Right kidney (tissue), 1 donor: ENCODE results near the gene PLXNA2.

Experiments used
- DNase-seq: peaks from one replicate; pipeline ENCODE4 v3.0.0-alpha.2; 2016

Gene PLXNA2

DNA sequence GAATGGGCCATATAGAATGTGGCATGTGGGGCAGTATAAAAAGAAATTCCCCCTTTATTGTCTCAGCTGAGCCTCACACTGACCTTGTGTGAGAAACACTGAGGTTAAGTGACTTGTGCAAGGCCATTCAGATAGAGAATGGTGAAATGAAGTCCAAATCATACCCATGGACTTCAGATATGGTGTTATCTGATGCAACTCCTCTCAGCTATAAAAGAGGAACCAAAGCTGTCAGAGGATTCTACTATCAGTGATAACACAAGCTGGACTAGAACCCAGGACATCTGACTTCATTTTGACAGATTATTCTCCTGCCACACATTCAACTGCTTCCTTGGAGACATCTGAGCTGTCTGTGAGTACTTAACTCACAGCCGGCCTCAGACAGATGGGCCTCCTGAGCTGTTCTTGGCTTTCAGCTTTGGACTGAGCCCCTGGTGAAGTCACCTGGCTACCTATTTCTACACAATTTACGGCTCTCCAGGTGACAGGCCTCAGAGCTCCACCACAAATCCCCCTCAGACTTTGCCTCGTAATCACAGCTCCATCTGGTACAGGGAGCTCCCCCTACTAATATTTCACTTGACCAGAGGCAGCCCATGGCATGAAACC lies 104.6 kb downstream of the PLXNA2 start:
- DNase-seq = no peak

DNA sequence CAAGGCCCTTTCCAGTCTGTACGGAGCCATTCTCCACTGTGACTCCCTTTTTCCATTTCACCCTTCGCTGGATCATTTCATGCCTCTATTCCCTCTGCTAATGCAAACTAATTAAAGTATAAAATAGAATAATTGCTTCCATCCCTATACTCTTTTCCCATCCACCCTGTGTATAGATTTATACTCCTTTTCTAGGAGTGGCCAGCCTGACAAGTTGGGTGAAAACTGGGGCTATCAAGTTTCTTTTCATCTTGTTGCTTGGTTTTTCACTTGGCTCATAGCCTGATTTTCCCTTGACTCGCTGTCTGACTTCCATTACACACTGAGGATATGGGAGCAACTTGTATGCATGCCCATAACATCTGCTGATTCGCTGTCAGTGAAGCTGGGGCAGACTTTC lies 107.0 kb downstream of the PLXNA2 start:
- DNase-seq = no peak

DNA sequence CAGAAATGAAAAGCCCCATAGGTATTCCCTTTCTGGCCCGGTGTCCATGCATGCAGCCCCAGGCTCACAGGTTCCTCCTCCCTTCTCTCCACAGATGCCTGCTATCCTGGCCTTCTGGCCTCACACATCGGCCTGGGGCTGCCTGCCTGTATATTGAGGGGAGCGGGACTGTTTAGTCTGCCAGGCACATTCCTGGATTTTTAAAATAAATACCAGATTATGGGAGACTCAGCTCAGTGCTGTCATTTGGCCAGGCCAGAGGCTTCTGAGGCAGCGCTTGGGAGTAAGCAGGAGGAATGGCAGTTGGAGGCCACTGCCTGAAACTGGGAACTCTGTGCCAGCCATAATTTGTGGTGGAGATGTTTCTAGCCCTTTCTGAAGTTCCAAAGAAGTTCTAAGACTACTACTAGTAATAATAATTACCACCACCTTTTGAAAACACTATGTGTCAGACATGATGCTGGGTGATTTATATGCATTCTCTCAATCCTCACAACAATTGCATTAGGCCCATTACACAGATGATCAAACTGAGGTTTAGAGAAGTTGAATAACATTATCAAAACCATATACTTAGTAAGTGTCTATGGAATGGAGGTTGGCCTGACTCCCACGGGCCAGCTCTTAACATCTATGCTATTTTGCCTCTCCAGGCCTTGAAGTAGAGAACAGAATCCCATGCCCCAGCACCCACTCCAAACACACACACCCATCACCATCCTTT lies 107.6 kb downstream of the PLXNA2 start:
- DNase-seq = no peak

DNA sequence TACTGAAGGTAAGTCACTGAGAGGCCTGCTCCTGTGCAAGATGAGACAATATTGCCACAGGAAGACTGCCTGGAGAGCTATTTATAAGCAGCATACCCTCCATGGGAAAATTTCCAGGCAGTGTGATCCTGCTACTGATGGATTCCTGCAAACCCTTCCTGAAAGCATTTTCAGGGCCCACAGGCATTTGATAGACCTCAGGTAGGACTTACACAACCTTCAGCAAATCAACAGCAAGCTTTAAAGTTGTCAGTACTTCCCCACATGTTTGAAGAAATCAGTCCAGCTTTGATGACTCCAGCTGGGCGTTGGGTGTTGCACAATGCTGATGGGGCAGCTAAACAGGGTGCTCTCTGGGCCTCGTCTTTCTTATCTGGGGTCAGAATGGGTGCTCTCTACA lies 108.8 kb downstream of the PLXNA2 start:
- no peak for DNase-seq

DNA sequence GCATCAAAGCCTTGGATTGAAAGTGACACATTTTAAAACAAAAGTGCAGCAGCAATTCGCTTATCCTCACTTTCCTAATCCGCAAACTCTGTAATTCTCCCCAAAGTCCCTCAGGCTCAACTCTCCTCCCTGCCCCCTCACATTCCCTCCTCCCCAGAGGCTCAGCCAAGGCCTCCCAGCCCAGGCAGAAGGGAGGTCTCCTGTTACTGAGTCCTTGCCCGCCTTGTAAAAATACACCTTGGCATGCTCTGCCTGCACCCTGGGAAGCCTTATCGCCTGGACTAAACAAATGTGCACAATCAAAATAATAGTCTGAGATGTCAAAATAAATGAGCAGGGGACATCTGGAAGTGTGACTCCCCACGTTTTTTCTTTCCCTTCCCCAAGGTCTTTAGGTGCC lies 109.7 kb downstream of the PLXNA2 start:
- DNase-seq = no peak

DNA sequence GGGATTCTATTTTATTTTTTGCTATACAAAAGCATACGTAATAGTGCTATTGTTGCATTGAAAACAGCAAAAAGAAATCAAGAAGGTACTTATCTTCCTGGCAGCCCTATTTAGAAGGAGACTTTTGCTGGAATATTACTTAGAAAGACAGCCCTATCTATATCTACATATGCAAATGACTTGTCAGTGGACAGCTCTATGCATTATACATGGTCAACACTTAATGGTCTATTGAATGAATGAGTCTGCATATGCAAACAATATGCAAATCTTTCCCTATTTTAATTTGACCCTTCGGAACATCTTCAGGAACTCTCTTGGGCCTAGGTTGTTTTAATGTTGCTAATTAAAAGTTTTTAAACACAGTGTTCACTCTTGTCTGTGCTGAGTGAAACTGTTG lies 110.8 kb downstream of the PLXNA2 start:
- no peak for DNase-seq

DNA sequence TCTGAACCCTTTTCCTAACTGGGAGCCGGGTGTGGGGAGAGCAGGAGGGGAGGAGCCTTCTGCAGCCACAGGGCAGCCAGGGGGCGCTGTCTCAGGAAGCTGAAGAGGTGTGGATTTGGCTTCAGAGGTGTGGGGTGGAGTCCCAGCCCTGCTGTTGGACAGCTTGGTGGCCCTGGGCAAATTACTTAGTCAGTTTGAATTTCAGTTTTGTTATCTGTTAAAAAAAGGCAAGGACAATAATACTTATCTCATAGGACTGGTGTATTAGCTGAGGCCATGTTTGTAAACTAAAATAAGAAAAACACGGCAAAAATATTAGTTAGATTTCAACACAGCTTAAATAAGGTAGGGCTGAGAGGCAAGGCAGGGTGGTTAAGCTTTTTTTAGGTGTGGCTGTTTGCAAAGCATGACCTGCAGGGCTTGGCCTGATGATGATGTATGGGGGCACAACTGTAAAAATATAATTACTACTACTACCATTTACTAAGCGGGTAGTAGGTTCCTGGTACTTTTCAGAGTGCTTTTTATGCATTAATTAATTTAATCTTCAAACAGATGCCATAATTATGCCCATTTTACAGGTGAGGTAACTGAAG lies 111.8 kb downstream of the PLXNA2 start:
- no peak for DNase-seq

DNA sequence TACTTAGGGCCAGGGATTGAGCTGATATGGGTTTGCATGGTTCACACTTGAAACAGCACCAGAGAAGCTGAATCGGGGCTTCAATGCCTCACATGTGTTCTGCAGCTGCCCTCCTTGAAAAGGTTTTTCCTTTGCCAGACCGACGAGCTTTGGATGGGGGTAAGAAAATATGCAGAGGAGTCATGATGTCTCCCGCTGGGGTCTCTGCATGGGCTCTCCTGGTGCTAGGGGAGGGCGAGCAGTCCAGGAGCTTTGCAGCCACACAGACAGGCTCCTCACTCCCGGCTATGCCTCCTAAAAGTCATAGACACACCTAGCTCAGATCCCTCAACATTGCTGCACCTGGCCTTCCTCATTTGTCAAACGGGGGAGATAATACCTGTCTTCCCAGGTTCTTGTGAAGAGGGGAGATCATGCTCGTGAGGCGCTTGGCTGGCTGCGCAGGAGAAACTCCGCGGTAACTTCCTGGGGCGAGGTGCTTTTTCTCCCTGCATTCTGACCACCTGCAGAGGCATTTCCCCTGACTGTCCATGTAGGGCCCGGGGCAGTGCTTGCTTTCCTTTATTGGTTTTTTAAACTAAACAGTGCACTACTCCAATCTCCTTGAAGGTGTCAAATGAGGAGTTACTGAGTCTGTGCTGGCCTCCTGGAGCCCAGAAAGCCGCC lies 112.4 kb downstream of the PLXNA2 start:
- peak; percentile 65 for DNase-seq

DNA sequence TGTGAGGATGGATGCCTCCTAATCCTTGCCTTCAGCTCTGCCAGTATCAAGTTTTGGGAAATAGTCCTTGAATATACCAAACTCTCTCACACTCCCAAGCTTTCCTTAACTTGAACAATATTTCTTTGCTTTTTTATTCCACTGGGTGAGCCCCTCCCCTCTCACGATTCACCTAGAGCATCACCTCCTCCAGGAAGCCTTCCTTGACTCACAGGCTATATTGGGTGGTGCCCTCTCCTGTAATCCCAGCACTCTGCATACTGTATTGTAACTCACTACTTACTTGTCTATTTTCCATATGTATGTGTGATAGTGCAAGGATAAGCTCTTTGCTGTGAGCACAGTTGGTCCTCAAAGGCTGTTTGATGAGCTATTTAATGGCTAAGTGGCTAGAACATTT lies 114.7 kb downstream of the PLXNA2 start:
- DNase-seq = no peak

DNA sequence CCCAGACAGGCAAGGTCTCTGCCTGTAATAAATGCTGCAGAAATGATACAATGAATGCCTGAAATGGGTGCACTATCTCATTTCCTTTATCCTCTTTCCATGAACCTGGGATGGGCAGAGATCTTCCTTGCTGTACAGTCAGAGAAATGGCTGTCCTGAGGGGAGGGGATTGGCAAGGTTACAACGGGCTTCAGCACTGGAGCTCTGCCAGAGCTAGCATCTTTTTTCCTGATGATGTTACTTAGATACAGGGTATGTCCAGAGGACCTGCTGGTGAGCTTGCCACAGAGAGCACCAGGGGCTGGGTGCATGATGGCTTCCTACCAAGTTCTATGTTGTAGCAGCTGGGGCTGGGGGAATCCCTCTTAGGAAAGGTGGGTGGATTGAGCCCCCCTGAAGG lies 115.1 kb downstream of the PLXNA2 start:
- DNase-seq = no peak

DNA sequence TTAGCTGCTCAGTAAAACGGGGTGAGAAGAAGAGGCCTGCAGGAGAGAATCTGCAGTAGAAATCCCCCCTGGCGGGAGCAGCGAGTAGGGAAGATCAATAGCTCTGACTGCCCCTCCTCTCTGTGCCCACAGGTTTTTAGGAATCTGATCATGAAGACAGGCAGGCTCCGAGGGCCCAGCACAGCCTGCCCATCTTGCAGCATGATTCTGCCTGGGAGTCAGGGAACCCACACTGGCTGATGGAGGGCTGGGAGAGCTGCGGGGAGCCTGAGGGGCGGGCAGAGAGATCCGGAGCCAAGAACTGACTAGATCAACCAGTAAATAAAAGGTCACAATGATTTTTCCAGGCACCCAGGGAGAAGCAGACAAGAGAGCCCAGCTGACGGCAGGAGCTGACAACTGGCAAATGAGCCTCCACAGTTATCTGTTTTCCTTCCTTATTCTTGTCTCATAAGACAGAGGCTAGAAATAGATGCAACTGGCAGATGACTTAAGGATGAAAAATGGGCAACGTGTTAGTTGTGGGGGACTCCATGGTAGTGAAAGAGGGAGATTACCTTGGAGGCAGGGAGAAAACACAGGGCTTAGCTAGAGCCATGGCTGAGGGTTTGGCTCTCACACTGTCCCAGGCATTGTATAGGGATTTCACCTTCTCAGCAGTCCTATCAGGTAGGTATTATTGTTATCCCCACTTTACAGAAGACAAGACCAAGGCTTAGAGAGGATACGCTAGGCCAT lies 116.2 kb downstream of the PLXNA2 start:
- no peak for DNase-seq

DNA sequence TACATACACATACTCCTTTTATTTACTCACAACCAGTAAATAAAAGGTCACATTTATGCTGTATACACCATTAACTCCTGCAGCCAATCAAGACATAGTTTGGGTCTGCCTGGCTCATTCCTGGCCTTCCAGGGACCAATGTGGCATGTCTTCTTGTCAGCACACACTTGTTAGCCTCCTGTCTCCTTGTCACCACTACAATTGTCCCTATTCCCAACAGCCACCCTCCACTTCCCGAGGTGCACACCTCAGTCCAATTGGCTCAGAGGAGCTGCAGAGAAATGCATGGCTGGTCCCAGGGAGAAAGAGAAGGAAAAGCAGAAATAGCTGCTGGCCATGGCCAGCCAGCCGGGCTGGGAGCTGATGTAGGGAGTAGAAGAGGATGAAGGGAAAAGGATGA lies 116.9 kb downstream of the PLXNA2 start:
- DNase-seq = no peak

DNA sequence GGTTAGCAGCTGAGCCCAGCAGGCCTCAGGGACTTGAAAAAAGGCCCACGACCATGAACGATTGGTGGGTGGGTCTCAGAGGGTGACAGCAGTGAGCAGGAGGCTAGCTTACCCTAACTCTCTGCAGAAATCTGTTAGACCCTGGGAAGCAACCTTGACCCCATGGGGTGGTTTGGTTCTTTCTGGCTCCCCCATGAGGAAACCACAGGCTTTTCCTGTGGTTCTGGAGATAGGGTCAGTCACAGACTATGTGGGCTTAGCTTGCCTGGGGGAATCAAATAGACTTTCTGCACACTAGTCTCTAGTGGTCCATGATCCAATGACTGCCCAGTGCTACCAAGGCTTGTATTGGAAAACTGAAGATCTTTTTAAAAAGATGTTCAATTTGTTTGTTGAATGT lies 118.1 kb downstream of the PLXNA2 start:
- DNase-seq = no peak

DNA sequence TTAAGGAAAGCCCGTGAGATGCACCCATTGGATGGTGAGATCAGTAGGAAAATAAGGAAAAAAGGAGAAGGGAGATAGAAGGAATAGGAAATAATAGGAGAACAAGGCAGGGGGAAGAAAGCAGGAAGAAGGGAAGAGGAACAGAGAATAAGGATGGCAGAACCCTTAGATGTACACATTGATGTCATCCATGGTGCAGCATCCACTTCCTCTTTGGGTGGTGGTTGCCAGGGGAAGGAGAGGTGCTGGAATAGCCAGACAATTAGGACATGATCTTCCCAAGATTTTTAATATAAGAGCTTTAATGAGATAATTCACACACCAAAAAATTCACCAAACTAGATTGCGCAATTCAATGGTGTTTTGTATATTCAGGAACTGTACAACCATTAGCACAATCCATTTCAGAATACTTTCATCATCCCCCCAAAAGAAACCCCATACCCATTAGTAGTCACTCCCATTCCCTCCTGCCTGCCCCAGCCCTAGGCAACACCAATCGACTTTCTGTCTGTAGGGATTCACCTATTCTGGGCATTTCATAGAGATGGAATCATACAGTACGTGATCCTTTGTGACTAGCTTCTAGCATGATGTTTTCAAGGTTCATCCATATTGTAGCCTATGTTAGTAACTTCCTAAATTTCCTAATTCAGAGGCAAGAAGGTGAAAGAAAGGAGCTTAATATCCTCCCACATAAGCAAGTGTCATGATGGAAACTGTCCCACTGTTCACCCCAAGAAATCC lies 121.4 kb downstream of the PLXNA2 start:
- DNase-seq = no peak

DNA sequence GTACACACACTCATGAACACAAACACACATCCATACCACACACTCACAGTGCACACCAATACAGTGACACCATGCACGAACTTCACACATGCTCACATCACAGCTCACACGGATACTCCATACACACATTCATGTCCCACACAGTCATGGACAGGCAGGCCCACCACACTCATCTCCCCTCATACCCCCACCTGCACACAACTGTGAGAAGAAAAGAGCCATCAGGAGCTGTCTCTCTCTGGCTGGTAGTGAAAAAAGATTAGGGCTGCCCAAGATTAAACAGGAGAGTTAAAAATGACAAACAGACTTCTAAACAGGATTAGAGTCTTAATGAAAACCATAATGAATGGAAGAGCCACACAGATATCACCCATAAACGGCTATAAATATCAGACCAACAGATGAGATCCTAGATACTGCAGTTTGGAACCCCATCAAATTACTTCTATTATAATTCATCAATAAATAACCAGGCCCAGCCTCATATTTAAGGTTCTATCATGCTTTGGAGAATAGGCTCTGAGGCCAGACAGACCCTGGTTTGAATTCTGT lies 122.3 kb downstream of the PLXNA2 start:
- no peak for DNase-seq

DNA sequence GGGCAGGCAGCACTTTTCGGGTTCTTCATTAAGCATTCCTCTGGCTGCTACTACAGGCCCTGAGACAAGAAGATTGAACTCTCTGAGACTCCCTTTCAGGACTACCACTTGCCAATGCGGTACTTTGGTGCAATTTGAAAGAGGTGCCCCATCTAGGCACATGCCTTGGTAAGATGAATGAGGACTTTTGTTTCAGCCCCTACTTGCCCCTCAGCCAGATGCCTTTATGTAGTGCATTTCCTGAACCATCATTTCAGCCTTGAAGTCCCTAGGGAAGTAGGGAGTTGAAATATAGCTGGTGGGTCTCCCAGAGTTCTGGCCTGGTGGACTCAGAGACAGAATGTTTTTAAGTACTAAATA lies 123.8 kb downstream of the PLXNA2 start:
- DNase-seq = no peak

DNA sequence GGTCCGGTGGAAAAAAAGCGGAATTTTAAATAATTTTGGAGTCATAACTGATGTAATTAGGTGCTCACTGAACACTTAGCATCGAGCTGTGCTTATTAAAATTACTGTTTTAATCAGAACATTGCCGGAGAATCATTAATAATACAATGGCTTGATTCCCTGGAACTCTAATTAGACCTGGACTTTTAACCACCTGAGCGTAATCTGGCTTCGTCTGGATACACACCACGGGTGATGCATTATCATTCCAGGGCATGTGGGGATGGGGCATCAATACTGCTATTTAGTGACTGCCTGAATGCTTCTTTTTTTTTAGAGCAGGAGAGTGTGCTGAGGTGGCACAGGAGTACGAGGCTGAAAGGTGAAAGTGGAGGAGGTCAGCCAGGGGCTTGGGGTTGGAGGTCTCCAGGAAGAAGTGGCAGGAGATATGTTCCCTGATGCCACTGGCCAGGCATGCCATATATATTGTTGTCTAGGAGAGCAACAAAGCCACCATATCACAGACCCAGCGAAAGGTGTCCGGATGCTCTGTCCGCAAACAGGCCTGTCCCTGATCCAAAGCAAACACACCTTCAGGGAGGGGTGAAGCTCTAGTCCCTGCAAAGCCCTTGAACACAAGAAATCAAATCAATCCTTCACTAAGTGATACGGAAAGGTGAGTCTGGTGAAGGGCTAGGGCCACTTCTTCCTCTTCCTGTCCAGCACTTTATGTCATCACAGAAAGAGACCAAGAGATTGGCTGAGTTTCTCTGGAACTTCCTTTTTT lies 125.2 kb downstream of the PLXNA2 start:
- no peak for DNase-seq

DNA sequence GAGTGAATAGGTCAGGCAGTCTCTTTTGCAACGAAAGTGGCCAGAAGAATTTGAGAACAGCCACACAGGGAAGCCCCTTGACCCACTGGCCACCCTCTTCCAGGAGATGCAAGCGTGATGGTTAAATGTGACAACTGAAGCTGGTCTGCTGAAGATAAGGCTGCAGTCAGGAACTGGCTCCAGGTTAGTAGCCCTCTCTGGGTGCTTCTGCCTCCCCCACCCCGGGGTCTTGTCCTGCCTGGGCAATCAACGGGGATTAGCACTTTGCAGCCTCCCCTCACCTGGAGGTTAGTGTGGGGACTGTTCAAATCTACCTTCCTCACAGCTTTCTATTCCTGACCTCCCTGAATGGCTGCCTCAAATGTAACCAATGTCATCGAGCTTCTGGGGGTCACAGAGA lies 125.9 kb downstream of the PLXNA2 start:
- DNase-seq = no peak

DNA sequence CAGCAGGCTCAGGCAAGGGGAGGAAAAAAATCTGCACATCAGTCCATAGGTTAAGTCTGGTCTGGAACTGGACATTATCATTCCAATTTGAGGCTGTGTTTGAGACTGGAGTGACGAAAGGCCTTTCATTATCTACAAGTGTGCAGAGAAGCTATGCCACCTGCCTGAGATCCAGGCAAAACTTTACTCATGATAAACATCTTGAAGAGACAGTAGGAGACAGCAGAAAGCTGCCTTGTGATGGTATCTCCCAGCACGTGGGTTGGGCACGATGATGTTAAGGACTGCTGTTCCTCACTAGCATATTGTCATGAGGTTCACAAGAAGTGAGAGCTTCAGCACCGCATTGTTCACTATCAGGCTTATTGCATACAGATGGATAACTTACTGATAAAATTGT lies 126.4 kb downstream of the PLXNA2 start:
- no peak for DNase-seq

DNA sequence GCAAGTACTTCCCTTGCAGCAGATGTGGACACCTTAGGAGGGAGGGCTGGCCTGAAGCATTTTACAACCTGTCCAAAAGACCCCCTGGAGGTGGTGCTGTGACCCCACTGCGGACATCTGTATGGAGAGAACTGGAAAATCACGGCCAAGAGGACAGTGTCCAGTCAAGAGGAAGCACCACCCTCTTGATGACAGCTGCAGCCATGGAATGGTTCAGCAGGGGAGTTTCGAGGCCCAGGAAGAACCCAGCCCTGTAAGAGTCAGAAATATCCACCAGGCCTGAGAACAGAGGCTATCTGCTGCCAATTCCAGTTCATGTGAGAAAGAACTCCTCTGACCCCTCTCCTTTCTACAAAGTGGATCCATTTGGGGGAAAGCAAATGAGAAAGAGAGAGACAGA lies 126.8 kb downstream of the PLXNA2 start:
- no peak for DNase-seq
